GM21825 (cell line): Measurements from ENCODE around the gene UQCR10.

ENCODE experiments used
- ATAC-seq: cut with Tn5 transposase; IDR thresholded peaks from one replicate; pipeline ENCODE4 v1.9.1; 2021; ENCODE audit warnings: mild to moderate bottlenecking, moderate library complexity; ENCODE audit not compliant: unreplicated experiment

The UQCR10 gene

DNA sequence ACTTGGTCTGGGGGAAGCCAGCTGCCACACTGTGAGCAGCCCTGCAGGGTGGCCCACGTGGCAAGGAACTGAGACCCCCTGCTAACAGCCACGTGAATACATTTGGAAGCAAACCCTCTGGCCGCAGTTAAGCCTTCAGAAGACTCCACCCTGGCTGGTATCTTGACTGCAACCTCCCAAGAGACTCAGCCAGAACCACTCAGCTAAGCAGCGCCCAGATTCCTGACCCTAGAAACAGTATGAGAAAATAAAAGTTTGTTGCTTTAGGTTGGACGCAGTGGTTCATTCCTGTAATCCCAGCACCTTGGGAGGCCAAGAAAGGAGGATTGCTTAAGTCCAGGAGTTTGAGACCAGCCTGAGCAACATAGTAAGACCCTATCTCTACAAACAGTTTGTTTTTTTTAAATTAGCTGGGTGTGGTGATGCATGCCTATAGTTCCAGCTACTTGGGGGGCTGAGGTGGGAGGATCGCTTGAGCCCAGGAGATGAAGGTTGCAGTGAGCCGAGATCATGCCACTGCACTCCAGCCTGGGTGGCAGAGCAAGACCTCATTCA is 9.0 kb upstream of the UQCR10 start:
- ATAC-seq: no peak

DNA sequence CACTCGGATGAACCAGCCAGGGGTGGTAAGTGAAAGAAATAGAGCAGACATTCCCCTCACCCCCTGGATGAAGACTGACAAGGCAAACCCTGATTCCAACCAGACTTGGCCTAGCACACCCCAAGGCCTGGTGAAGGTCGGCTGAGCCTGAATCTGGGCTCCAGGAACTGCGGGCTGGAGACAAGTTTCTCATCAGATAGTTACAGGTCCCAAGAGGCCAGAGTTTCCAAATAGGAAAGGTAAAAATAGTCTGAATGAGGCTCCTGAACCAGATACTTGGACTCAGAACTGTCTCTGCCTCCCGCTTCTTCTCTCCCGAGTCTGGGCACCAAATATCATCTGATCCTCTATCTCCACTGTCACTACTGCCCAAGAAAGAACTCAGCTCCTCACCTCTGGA is 8.2 kb upstream of the UQCR10 start:
- ATAC-seq: no peak

DNA sequence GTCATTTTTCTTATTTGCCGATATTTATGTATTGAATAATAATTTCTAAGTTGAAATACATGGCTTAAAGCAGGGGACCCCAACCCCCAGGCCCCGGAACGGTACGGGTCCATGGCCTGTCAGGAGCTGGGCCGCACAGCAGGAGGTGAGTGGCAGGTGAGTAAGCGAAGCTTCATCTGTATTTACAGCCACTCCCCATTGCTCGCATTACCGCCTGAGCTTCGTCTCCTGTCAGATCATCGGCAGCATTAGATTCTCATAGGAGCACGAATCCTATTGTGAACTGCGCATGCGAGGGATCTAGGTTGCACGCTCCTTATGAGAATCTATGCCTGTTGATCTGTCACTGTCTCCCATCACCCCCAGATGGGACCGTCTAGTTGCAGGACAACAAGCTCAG is 4.9 kb upstream of the UQCR10 start:
- no peak for ATAC-seq

DNA sequence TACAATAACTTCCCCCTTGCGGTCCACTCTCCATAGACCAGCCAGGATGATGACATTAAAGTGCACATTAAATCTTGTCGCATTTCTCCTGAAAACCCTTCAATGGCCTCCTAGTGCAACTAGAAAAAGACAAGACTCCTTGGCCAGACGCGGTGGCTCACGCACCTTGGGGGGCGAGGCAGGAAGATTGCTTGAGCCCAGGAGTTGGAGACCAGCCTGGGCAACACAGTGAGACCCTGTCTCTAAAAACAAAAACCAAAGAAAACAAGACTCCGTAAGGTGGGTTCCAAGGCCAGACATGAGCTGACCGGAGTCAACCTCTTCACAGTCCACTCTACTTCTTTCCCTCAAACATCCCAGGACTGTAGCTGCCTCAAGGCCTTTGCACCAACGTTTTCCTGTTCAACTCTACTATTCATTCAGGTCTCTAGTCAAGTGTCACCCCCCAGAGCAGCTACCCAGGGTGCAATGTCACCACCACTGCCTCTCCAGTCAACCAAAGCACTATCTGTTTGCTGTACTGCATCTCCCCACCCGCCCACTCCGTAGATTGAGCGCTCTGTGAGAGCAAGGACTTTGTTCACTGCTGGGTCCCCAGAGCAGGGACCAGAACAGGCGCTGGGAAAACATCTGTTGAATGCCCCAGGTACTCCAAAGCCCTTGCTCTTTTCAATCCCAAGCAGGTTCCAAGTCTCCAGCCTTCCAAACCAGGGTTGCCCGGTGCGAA is 1.1 kb upstream of the UQCR10 start:
- peak; percentile 4 for ATAC-seq

DNA sequence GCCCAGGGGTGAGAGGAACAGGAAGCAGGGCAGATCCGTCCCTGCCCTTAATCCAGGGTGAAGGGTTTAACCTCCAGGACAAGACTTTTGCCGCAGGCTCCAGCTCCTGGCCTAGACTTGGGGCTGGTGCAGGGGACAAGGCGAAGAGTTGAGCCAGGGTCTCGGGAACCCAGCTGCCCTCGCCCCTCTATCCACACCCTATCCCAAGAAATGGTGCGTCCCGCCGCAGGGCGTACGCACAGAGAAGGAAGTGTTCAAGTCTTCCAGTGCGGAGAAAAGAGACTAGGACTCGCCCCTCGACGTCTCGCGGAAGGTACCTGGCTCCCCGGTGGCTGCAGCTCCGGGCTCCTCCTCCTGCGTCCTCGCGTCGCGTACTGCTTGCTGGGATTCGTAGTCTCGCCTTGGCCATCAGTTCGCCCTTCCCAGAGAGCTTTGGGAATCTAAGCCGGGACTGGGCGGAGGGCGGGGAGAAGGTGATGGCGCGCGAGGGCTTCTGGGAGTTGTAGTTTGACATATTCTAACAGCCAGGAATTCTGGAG is 468 bp upstream of the UQCR10 start, which contains the start of gene ZMAT5:
ZMAT5 (minus strand) TSS at position 376 of the 539 bp plus-strand sequence. CDS start 18,463 bp downstream, outside the sequence.
- peak; percentile 77 for ATAC-seq

DNA sequence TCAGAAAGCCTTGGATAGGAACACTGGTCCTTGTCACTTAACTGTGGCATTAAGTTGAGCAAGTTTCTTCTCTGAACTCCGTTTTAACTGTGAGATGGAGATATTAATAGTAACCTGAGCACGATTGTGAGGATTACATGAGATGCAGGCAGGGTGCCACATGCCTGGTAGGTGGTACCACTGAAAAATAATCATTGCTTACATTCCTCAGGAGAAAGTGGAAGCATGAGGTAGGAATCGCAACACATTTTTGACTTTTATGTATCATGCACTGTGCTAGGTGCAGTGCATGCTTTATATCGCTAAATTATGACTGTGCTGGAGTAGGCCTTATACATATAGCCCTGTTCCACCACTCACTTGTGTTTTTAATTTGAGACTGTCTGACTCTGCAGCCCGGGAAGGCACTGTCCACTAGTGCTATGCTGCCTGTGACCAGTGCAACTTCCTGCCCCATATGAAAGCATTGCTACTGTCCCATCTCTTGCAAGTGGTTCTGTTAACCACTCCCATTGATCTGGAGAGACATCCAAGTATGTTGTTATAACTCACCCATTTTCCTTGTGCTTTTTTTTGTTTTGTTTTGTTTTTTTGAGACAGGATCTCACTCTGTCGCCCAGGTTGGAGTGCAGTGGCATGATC is 1.0 kb downstream of the UQCR10 start:
- ATAC-seq: no peak

DNA sequence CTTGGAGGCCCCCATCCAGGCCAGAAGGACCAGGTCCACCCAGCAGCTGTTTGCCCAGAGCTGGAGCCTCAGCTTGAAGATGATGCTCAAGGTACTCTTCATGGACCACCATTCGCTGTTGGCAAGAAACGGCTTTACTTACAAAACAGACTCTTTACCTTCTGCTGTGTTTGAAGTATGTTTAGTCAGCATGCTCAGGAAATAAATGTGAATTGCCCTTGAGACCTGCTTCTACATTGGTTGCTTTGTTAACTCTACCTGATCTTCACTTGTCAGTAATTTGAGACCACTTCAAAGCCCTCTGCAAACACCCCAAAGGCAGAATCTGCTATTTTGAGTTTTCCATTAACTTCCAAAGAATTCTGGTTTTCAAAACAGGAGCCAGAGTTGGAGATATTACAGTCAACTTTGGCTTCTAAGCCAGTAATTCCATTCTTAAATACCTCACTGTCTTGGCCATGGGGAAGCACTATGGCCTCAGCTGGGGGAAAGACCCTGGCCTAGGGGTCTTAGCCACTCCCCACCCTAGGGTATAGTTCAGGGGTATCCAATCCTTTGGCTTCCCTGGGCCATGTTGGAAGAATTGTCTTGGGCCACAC is 2.7 kb downstream of the UQCR10 start:
- no peak for ATAC-seq

DNA sequence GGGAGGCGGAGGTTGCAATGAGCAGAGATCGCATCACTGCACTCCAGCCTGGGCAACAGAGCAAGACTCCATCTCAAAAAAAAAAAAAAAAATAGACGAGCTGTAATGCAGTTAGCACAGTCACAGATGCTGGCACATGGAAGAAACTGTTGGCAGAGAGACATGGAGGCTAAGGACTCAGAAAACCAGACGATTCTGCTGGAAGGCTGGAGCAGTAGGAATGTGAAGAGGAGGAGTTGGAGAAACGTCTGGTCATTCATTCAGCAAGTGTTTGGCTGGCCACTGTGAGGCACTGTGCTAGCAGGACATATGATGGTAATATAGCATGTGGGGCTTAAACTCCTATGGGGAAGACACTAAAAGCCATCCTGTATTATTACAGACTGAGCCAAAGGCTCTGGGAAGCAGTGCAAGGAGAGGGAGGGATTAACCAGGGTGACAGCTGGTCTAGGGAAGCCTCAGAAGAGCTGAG is 5.0 kb downstream of the UQCR10 start:
- no peak for ATAC-seq

DNA sequence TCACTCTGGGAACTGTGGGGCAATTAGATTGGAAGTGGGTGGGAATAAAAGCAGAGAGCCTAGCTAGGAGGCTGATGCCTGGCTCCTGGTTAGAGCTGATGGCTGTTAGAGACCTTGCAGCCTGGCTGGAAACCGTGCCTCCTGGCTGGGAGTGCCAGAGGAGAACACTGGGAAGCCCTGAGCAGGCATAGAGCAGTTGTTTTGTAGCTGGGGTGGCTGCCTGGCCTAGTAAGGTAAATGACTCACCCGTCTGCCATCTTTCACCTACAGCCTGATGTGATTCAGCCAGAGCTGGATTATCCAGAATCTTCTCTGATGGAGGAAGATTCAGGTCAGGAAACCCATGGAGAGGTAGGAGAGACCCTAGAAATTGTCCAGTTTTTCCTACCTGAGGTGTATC is 6.1 kb downstream of the UQCR10 start:
- no peak for ATAC-seq

DNA sequence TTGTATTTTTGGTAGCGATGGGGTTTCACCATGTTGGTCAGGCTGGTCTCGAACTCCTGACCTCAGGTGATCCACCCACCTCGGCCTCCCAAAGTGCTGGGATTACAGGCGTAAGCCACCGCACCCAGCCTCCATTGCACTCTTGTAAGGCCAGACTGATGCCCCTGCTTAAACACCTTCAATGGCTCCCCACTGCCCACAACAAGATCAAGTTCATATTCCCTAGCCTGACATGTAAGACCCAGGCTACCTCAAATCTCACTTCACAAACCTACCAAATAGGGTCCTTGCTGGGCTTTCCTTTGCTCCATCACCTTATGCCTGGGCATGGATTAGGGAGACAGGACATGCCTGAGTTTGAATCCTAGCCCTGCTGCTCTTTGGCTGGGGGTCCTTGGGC is 13.1 kb downstream of the UQCR10 start:
- no peak for ATAC-seq

DNA sequence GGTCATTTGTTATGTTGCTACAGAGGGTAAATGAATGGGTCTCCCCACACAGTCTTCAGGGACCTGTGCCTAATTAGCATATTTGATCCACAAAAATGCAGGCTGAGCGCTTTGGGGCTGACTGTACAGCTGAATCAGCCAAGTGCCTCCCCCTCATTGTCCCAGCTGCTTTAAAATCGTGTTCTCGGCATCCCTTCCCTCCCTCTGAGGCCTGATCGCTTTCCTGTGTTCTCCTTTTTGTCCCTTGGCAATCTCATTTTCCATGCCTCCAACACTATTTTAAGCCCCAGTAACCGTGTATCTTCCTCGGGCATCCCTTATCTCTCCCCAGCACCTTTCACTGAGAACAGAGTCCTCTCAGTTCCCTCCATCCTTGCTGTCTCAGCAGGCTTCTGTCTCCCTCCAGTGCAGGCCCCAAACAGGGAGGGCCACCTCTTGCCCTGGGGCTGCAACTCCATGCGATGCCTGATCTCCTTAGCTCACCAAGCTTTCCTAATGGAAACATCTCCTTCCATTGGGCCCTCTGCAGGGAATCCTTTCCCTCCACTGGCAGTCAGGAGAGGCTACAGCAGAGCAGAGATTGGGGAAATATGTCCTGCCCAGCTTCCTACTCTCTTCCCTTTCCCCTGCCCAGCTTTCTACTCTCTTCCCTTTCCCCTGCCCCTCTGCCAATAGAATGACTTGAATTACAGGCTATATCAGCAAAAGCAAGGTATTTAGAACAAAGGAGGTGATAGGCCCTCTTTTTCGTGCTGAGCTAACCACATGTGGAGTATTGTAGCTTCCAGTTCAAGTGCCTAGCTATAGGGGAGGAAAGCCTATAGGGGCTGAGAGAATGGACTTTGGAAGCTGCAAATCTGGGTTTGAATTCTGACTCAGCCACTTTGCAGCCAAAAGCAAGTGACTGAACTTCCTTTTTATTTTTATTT is 13.8 kb downstream of the UQCR10 start:
- no peak for ATAC-seq

DNA sequence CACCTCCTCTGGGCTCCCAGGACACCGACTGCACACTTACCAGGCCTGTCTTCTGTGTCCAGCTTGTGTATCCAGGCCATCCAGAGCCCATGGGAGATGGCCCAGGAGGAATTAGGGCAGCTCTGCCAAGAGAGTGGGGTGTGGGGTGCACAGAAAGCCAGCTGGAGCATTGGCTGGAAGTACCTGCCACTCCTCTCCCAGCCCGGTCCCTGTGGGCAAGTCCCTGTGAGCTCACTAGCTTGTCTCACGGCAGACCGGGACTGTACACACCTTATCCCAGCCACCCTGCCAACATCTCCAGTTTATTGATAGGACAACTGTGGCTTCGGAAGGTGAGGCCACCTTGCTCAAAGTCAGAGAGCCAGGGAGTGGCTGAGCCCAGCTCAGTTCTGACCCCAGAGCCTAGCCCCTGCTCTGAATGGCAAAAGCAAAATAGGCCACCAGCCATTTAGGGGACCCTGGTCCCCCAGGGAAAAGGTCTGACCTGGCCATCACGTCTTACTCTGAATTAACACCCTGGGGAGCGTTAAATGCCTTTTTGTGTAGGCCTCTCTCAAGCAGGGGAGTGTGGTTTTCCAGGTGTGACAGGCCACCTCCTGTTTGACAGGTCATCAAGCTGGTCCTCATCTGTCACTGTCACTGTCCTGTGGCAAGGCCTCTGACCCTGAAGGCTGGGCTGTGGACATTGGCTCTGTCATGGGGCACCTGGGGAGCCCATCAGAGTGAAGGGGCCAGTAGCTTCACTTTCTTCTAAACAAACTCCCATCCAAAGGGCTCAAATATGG is 15.1 kb downstream of the UQCR10 start:
- ATAC-seq: no peak

DNA sequence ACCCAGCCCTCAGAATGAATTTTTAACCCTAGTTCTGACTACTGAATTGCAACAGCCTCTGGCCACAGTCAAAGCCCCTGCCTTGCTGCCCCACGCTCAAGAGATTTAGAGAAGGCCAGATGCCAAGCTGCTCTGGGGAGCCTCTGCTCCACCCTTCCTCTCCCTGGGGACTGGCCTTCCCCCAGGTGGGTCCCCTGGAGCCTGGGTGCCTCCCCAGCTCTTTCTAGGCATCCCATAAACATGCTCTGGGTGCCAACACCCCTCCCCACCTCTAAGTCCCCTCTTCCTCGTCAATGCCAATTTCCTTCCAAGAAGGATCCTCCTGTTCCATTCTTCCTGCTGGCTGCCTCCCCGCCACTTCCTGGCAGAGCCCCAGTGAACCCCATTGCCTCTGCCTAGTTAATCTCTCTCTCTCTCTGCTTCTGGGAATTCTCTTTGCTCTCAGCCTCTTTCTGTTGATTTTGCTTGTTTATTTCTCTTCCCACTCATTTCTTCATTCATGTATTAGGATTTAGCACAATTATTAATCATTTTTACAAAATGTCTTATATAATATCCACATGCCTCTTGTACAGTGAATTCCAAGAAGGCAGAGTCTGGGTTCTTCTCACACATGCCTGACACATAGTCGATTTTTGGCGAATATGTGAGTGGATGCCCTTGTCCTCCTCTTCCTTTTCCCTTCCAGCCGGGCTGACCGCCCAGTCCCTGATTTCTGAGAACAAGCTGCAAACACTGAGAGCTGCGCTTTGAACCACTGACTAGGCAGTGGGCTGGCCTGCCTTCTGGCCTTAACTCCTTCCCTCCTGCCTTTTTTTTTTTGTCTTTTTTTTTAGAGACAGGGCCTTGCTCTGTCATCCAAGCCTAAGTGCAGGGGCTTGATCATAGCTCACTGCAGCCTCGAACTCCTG is 17.5 kb downstream of the UQCR10 start:
- ATAC-seq: no peak

DNA sequence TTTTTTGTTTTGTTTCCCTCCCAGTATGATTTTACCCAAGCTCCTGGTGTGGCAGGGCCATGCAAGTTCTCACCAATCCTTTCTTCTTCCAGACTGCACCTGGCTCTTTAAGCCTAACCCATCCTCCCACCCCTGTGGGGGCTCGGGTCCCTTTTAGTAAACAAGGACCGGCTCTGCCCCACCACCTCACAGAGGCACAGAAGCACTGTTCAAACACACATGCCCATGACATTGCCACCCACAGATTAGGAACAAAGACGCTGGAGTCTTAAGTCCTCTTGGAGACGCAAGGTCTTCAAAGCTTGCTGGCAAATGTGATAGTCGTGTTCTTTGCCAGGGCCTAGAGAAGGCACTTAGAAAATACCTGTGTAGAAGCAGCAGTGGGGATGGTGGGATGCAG is 18.9 kb downstream of the UQCR10 start:
- ATAC-seq: no peak

DNA sequence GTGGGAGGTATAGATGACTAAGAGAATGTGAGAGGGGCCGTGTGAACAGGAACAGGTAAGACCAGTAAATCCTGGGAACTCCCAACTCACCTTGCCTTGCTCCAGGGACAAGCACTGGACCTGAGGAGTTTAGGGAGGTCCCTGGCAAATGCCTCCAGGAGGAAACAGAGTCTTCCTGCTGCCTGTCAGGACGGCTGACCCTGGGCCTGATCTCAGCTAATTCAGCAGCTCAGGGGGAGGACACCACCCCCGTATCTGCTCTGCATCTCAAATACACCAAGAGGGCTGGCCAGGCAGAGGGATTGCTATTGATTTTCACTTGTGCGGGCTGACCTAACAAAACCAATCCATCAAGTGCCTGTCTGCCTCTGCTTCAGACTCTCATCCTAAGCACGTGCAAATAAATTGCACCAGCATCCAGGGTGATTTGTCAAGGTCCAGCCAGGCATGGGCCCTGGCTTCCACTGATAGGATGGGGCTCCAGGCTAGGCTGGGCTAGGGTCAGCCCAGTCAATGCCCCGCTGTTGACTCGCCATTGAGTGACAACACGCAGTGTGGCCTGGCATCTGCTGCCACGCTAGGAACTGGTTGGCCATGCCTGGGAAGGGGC is 20.3 kb downstream of the UQCR10 start:
- ATAC-seq: no peak

DNA sequence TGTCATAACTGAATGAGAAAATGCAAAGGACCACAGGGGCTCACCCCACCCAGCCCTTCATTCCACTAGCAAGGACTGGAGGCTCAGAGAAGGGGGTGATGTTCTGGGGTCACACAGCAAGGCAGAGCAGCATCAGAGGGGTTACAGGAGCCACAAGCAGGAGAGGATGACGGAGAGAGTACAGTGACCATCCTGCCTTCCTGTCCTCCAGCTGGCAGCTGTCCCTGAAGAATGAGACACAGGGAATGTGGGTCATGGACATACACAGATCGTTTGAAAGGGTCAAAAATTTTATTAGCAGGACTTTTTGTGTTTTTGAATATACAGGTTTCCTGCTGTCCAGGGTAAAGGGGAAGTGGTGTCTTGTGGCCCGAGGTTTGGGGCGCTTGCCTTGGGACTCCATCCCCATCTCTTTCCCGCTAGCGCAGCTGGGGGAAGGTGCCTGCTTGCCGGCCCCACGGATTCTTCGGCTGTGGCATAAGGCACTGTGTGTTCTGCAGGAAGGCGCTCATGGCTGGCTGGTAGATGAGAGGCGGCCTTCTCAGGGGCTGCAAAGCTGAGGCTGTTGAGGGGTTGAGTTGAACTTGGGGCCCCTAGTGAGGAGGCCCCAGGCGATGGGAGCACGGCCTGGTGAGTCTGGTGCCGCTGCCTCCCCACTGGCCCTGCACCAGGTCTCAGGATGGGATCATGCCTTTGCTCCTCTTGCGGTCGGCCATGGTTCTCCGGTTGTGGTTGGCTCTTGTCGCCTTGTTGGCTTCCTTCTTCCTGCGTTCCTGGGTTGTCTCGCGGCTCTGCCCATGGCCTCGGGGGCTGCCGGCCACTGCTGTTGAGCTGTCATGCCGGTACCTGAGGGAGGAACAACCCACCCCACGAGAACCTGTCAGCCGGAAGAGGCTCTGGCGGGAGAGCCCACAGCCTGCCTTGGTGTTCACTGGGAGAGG is 21.4 kb downstream of the UQCR10 start:
- ATAC-seq: no peak

DNA sequence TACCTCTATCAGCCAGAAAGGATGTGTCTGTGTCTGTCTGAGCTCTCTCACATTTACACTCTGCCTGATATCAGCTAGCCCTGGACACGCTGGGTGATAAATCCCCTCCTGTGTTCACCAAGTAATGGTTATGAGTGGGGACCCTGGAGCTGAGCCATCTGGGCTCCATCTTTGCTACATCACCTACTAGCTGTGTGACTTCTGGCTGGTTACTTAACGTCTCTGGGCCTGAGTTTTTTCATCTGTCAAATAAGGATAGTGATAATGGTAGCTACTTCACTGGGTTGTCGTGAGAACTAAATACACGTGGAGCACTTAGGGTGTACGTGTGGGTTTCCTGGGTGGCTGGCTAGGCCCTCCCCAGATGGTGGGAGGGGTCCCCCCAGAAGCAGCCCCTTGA is 22.9 kb downstream of the UQCR10 start:
- no peak for ATAC-seq
